H1 (cell line): ENCODE data around the gene FECH. TPM values are rescaled to one million over a fixed set of nuclear protein-coding genes. Genes with fewer than 3 reads are reported as not detected.

Source experiments
- CTCF ChIA-PET: fragments of 300-600 bp; sonication (Branson Sonifier 250); formaldehyde crosslinking; loops from one replicate; lab custom pipeline; 2021; ENCODE audit not compliant: partially characterized antibody; lab: Charles Lee
- POLR2A ChIA-PET: fragments of 300-600 bp; sonication (Branson Sonifier 250); formaldehyde crosslinking; loops from one replicate; lab custom pipeline; 2021; ENCODE audit warnings: inconsistent platforms; ENCODE audit not compliant: partially characterized antibody; lab: Charles Lee
- DNase-seq, 2 experiments: peaks; one replicate each; pipeline versions ENCODE4 v3.0.0 to v3.0.0-alpha.2; 2010 to 2022; ENCODE audit warnings: low spot score in 2 of 2, low read depth in 1 of 2, mixed read lengths in 1 of 2
- FAIRE-seq: peaks from 2 replicates; lab custom pipeline; 2011; peaks lifted over from hg19 to GRCh38; lab: Jason Lieb, UNC
- H2AFZ ChIP-seq: 2 replicates; pipeline ENCODE4 v1.8.1; 2012; ENCODE audit warnings: low read length, inconsistent platforms
- H2AK5ac ChIP-seq: 2 replicates; pipeline ENCODE4 v1.6.1; 2013; ENCODE audit warnings: low read depth, low read length
- H2BK120ac ChIP-seq: replicated peaks from 2 replicates; pipeline ENCODE3; 2013; ENCODE audit warnings: low read depth, low read length, inconsistent platforms
- H2BK12ac ChIP-seq: 2 replicates; pipeline ENCODE4 v1.6.1; 2013; ENCODE audit warnings: low read depth, low read length
- H2BK15ac ChIP-seq: 2 replicates; pipeline ENCODE4 v1.6.1; 2013; ENCODE audit warnings: low read length
- H2BK20ac ChIP-seq: 2 replicates; pipeline ENCODE4 v1.6.1; 2013; ENCODE audit warnings: low read length
- H2BK5ac ChIP-seq: 2 replicates; pipeline ENCODE4 v1.6.1; 2013; ENCODE audit warnings: low read depth, low read length
- H3K14ac ChIP-seq: 2 replicates; pipeline ENCODE4 v1.6.1; 2013; ENCODE audit warnings: inconsistent platforms; ENCODE audit not compliant: insufficient read length
- H3K18ac ChIP-seq: 2 replicates; pipeline ENCODE4 v1.6.1; 2013; ENCODE audit warnings: low read length; ENCODE audit errors: extremely low read depth
- H3K23ac ChIP-seq: 2 replicates; pipeline ENCODE4 v1.6.1; 2013; ENCODE audit warnings: inconsistent platforms; ENCODE audit not compliant: insufficient read length
- H3K23me2 ChIP-seq: 2 replicates; pipeline ENCODE4 v1.6.1; 2013; ENCODE audit warnings: low read depth, low read length
- H3K27ac ChIP-seq: 2 replicates; pipeline ENCODE4 v1.6.1; 2011; ENCODE audit warnings: low read depth, low read length, inconsistent platforms
- H3K27me3 ChIP-seq, 4 experiments: replicated peaks in 1 of 4; 1 replicate in 1 of 4; 2 replicates in 3 of 4; pipeline versions ENCODE4 v1.6.1 to v1.8.1; 2011 to 2013; ENCODE audit warnings: low read length in 3 of 4, mild to moderate bottlenecking in 3 of 4, inconsistent platforms in 2 of 4, mixed read lengths in 2 of 4, moderate library complexity in 1 of 4; ENCODE audit not compliant: control insufficient read depth in 3 of 4, insufficient read depth in 3 of 4; ENCODE audit errors: extremely low read depth in 1 of 4
- H3K36me3 ChIP-seq, 4 experiments: 2 replicates each; pipeline versions ENCODE4 v1.6.1 to v1.8.1; 2011 to 2013; ENCODE audit warnings: mild to moderate bottlenecking in 4 of 4, low read length in 3 of 4, moderate library complexity in 2 of 4, control low read depth in 1 of 4, inconsistent platforms in 1 of 4; ENCODE audit not compliant: insufficient read depth in 4 of 4, control insufficient read depth in 2 of 4
- H3K4ac ChIP-seq: replicated peaks from 2 replicates; pipeline ENCODE3; 2013; ENCODE audit warnings: low read length, low read depth, mixed read lengths, inconsistent platforms; ENCODE audit not compliant: insufficient read length
- H3K4me1 ChIP-seq, 4 experiments: replicated peaks in 1 of 4; 1 replicate in 1 of 4; 2 replicates in 3 of 4; pipeline versions ENCODE4 v1.6.1 to v1.8.1; 2011 to 2013; ENCODE audit warnings: low read length in 3 of 4, inconsistent platforms in 2 of 4, mixed read lengths in 1 of 4; ENCODE audit not compliant: insufficient read depth in 4 of 4, control insufficient read depth in 3 of 4
- H3K4me2 ChIP-seq, 2 experiments: 2 replicates each; pipeline versions ENCODE4 v1.6.1 to v1.8.1; 2011 to 2013; ENCODE audit warnings: low read depth in 2 of 2, low read length in 2 of 2, control low read depth in 1 of 2, inconsistent platforms in 1 of 2, mild to moderate bottlenecking in 1 of 2; ENCODE audit not compliant: insufficient read depth in 1 of 2
- H3K4me3 ChIP-seq, 4 experiments: fragments of 200-600, 300-600 bp in 1 of 4; sonication (generic), shearing (Covaris generic), sonication (Bioruptor Twin) in 1 of 4; 2 replicates each; pipeline versions ENCODE4 v1.5.1 to v1.8.1; 2011 to 2016; ENCODE audit warnings: low read length in 4 of 4, low read depth in 3 of 4, control low read depth in 2 of 4, inconsistent platforms in 2 of 4, mild to moderate bottlenecking in 2 of 4, mixed read lengths in 1 of 4, moderate library complexity in 1 of 4; ENCODE audit not compliant: insufficient read depth in 2 of 4; ENCODE audit errors: extremely low read depth in 1 of 4
- H3K56ac ChIP-seq: replicated peaks from 2 replicates; pipeline ENCODE3; 2013; ENCODE audit warnings: low read depth, mild to moderate bottlenecking, mixed read lengths, low read length, inconsistent platforms; ENCODE audit not compliant: insufficient read length
- H3K79me1 ChIP-seq: 2 replicates; pipeline ENCODE4 v1.6.1; 2013; ENCODE audit warnings: low read depth, low read length, control low read depth
- H3K79me2 ChIP-seq, 2 experiments: 2 replicates each; pipeline versions ENCODE4 v1.6.1 to v1.8.1; 2012 to 2013; ENCODE audit warnings: low read length in 2 of 2, mild to moderate bottlenecking in 2 of 2, inconsistent platforms in 1 of 2; ENCODE audit not compliant: insufficient read depth in 2 of 2, control insufficient read depth in 1 of 2
- H3K9ac ChIP-seq, 4 experiments: replicated peaks in 1 of 4; 1 replicate in 1 of 4; 2 replicates in 3 of 4; pipeline versions ENCODE4 v1.6.1 to v1.8.1; 2011 to 2013; ENCODE audit warnings: low read depth in 3 of 4, low read length in 3 of 4, control low read depth in 2 of 4, mild to moderate bottlenecking in 2 of 4, moderate library complexity in 2 of 4, inconsistent platforms in 1 of 4; ENCODE audit errors: extremely low read depth in 1 of 4
- H3K9me3 ChIP-seq, 2 experiments: 2 replicates each; pipeline versions ENCODE4 v1.6.1 to v1.8.1; 2012 to 2013; ENCODE audit warnings: mild to moderate bottlenecking in 2 of 2, moderate library complexity in 2 of 2, control low read depth in 1 of 2, inconsistent platforms in 1 of 2, low read depth in 1 of 2, low read length in 1 of 2, mixed read lengths in 1 of 2; ENCODE audit not compliant: insufficient read depth in 2 of 2
- H4K20me1 ChIP-seq, 2 experiments: replicated peaks in 1 of 2; 2 replicates each; pipeline versions ENCODE3 to v1.8.1; 2011 to 2013; ENCODE audit warnings: inconsistent platforms in 2 of 2, low read length in 2 of 2, mild to moderate bottlenecking in 1 of 2; ENCODE audit not compliant: insufficient read depth in 2 of 2, control insufficient read depth in 1 of 2
- H4K5ac ChIP-seq: 2 replicates; pipeline ENCODE4 v1.6.1; 2013; ENCODE audit warnings: low read length, low read depth, mixed read lengths, inconsistent platforms; ENCODE audit not compliant: insufficient read length
- H4K8ac ChIP-seq: 2 replicates; pipeline ENCODE4 v1.8.0; 2013; ENCODE audit warnings: mild to moderate bottlenecking, moderate library complexity, low read length, inconsistent platforms; ENCODE audit not compliant: insufficient read depth; ENCODE audit errors: extremely low read depth
- H4K91ac ChIP-seq: replicated peaks from 2 replicates; pipeline ENCODE3; 2013; ENCODE audit warnings: low read length, mixed read lengths, inconsistent platforms; ENCODE audit not compliant: insufficient read length
- RNF2 ChIP-seq: fragments of 200-900, 300-1000 bp; sonication (generic); IDR thresholded peaks from 2 replicates; pipeline ENCODE4 v1.7.1; 2016; ENCODE audit warnings: borderline replicate concordance, low read depth, mild to moderate bottlenecking, antibody characterized with exemption, low read length; ENCODE audit not compliant: poor library complexity, severe bottlenecking; ENCODE audit errors: missing control alignments
- WGBS, 2 experiments: shearing (Covaris generic) in 1 of 2; methylation state at CpG; one replicate each; pipeline versions ENCODE4 v1.1.6 to v1.1.7; 2013 to 2015; ENCODE audit warnings: low lambda C conversion rate in 2 of 2, mixed read lengths in 2 of 2, inconsistent platforms in 1 of 2, low coverage in 1 of 2, missing lambda C conversion rate in 1 of 2; ENCODE audit not compliant: insufficient replicate concordance in 2 of 2, insufficient coverage in 1 of 2, insufficient read length in 1 of 2; ENCODE audit errors: extremely low coverage in 1 of 2, missing lambda C conversion rate in 1 of 2; 5-methylcytosine and 5-hydroxymethylcytosine counted together
- polyA plus RNA-seq, 7 experiments: library from polyadenylated mRNA; depleted of rRNA in 3 of 7; stranded (reverse) in 5 of 7; unstranded in 2 of 7; fragments of >200 nt in 5 of 7; fragments of 200-250 nt in 2 of 7; gene quantifications; 1 replicate in 5 of 7; 2 replicates in 1 of 7; 4 replicates in 1 of 7; pipeline versions ENCODE4 v1.2.1 to v1.2.3, GENCODE V29; 2011 to 2013; ENCODE audit warnings: missing spikeins in 2 of 7, mixed read lengths in 2 of 7
- total RNA-seq: library from RNA; stranded (reverse); fragmentation: NEBNext Ultra II Directional; extraction: Animal tissue kit (Norgen Biotek cat#: 25700); gene quantifications from 2 replicates; pipeline ENCODE4 v1.2.1, GENCODE V29; 2021

Gene FECH
- total and polyA plus RNA-seq, 2 of the 8 experiments (the other 6 are each of a cell fraction or from before 2014, with no cell fraction given) = 13.1 to 26.6 TPM

GRCh38 chr18:57523171-57523956 lies 63.1 kb downstream of the FECH start:
- H4K91ac ChIP-seq = no peak overlapping the region
- no peak overlapping the region for H2BK120ac ChIP-seq
- H2BK5ac ChIP-seq = no peak overlapping the region
- no peaks in the 10 kb centered on the region for H4K20me1 ChIP-seq
- no peak overlapping the region for H3K18ac ChIP-seq
- no peak overlapping the region for H2BK12ac ChIP-seq
- no peak overlapping the region for H4K8ac ChIP-seq
- H2AFZ ChIP-seq = no peak overlapping the region
- WGBS, 2 experiments = 88% methylated on average over 11 of the region's 11 CpGs; no CpG with 5 or more reads in 1 of the 2 experiments
- H3K4me2 ChIP-seq = no peak overlapping the region
- ChIA-PET POLR2A (no interaction called here), CTCF (interaction anchor here (1.0 kb wide), 1 partner anchor 76 kb away, joined by 3 read pairs; no protein-coding TSS in a partner anchor)
- H2BK20ac ChIP-seq = no peak overlapping the region
- FAIRE-seq = no peak
- H4K5ac ChIP-seq = no peak overlapping the region
- no peak overlapping the region for H3K23ac ChIP-seq
- no peaks in the 10 kb centered on the region for H3K79me1 ChIP-seq
- H3K9me3 ChIP-seq = no peaks in the 10 kb centered on the region
- H3K4me3 ChIP-seq = no peak overlapping the region
- TF ChIP-seq RNF2 = no peak
- no peaks in the 10 kb centered on the region for H3K36me3 ChIP-seq
- no peak overlapping the region for H3K27ac ChIP-seq
- H3K56ac ChIP-seq = no peak overlapping the region
- H3K23me2 ChIP-seq = no peaks in the 10 kb centered on the region
- H2BK15ac ChIP-seq = no peak overlapping the region
- no peak for DNase-seq
- H3K9ac ChIP-seq = no peak overlapping the region
- H3K27me3 ChIP-seq = no peaks in the 10 kb centered on the region
- H3K14ac ChIP-seq = no peak overlapping the region
- no peaks in the 10 kb centered on the region for H3K79me2 ChIP-seq
- 0 out of 2 replicates have a peak overlapping the region, but pooled peaks have one; percentile 28 for H2AK5ac ChIP-seq
- H3K4me1 ChIP-seq = no peaks in the 10 kb centered on the region
- no peak overlapping the region for H3K4ac ChIP-seq
